OCI-LY7 (cell line): ENCODE results near the gene FNBP1. TPM values are rescaled to one million over a fixed set of nuclear protein-coding genes. Genes with fewer than 3 reads are reported as not detected.

Source experiments
- BruUV-seq: library from RNA; stranded (reverse); fragments of 400-500 nt; replicated peaks from 2 replicates; lab custom pipeline; 2021; lab: Mats Ljungman, UMichigan
- CTCF ChIA-PET: fragments of 300-600 bp; sonication (Branson Sonifier 250); formaldehyde crosslinking; loops from one replicate; lab custom pipeline; 2022; ENCODE audit warnings: antibody characterized with exemption; ENCODE audit not compliant: unreplicated experiment; lab: Charles Lee
- POLR2A ChIA-PET: fragments of 300-600 bp; sonication (Branson Sonifier 250); formaldehyde crosslinking; loops from one replicate; lab custom pipeline; 2022; ENCODE audit warnings: antibody characterized with exemption; lab: Charles Lee
- DNase-seq: peaks from one replicate; pipeline ENCODE4 v3.0.0-alpha.2; 2015; ENCODE audit warnings: low spot score
- H2AFZ ChIP-seq: fragments of 200-600 bp; sonication (generic), shearing (Covaris generic); 2 replicates; pipeline ENCODE4 v1.6.1; 2014; ENCODE audit warnings: mild to moderate bottlenecking, antibody characterized with exemption, low read length, moderate library complexity
- H3K27ac ChIP-seq: fragments of 200-600 bp; sonication (generic); 2 replicates; pipeline ENCODE4 v1.5.1; 2014; ENCODE audit warnings: mixed run types, low read depth, mild to moderate bottlenecking, moderate library complexity, low read length, inconsistent platforms; ENCODE audit not compliant: poor library complexity, severe bottlenecking
- H3K36me3 ChIP-seq: fragments of 200-600 bp; sonication (generic); 2 replicates; pipeline ENCODE4 v1.6.1; 2014; ENCODE audit warnings: mild to moderate bottlenecking, antibody characterized with exemption, low read length, moderate library complexity, mixed read lengths; ENCODE audit not compliant: insufficient read depth
- H3K4me1 ChIP-seq: fragments of 200-600 bp; sonication (generic); 2 replicates; pipeline ENCODE4 v1.5.1; 2014; ENCODE audit warnings: mild to moderate bottlenecking, low read length; ENCODE audit not compliant: insufficient read depth, poor library complexity, severe bottlenecking
- H3K4me2 ChIP-seq: fragments of 200-600 bp; sonication (generic); 2 replicates; pipeline ENCODE4 v1.6.1; 2014; ENCODE audit warnings: mild to moderate bottlenecking, low read length
- H3K4me3 ChIP-seq: fragments of 200-600 bp; sonication (generic); 2 replicates; pipeline ENCODE4 v1.5.1; 2014; ENCODE audit warnings: mild to moderate bottlenecking, low read depth, low read length; ENCODE audit not compliant: poor library complexity, severe bottlenecking
- H3K79me2 ChIP-seq: fragments of 200-600 bp; sonication (generic); 2 replicates; pipeline ENCODE4 v1.6.1; 2016; ENCODE audit warnings: low read depth, mild to moderate bottlenecking, low read length, moderate library complexity, mixed read lengths; ENCODE audit not compliant: insufficient read depth
- H3K9me2 ChIP-seq: fragments of 200-600 bp; sonication (generic); 2 replicates; pipeline ENCODE4 v1.6.1; 2016; ENCODE audit warnings: mild to moderate bottlenecking, low read length, mixed read lengths; ENCODE audit not compliant: insufficient read depth
- H3K9me3 ChIP-seq: fragments of 200-600 bp; sonication (generic); 2 replicates; pipeline ENCODE4 v1.6.1; 2014; ENCODE audit warnings: mild to moderate bottlenecking, mixed run types, low read length, mixed read lengths
- H4K20me1 ChIP-seq: fragments of 200-600 bp; sonication (generic); 2 replicates; pipeline ENCODE4 v1.6.1; 2014; ENCODE audit warnings: mild to moderate bottlenecking, antibody characterized with exemption, low read length, moderate library complexity, mixed read lengths; ENCODE audit not compliant: insufficient read depth
- CTCF ChIP-seq: fragments of 200-600 bp; sonication (generic); conservative IDR thresholded peaks from 2 replicates; pipeline ENCODE4 v1.5.1; 2014; ENCODE audit warnings: mild to moderate bottlenecking, antibody characterized with exemption, low read length, moderate library complexity, mixed read lengths
- EZH2phosphoT487 ChIP-seq: fragments of 200-600 bp; sonication (generic); IDR thresholded peaks from 2 replicates; pipeline ENCODE4 v1.6.1; 2018; ENCODE audit warnings: low read depth, borderline replicate concordance, mild to moderate bottlenecking, mixed run types, antibody characterized with exemption, low read length, moderate library complexity, mixed read lengths
- intact Hi-C: fragments of 100-400 bp; cut with micrococcal nuclease; formaldehyde crosslinking; loops from one replicate; pipeline ENCODE4 v1.10.0; 2022; ENCODE audit not compliant: unreplicated experiment
- total RNA-seq, 2 experiments: library from RNA; depleted of rRNA in 1 of 2; stranded (reverse); fragments of >200 nt in 1 of 2; shearing (Covaris generic) in 1 of 2; gene quantifications; 2 replicates each; pipeline ENCODE4 v1.2.3, GENCODE V29; 2014 to 2022

Gene FNBP1
- total RNA-seq, 2 experiments from 2014 or later = 93.3 to 164 TPM

- Histone ChIP-seq H3K4me3 (no peak overlapping the region), H3K9me2 (no peaks in the 10 kb centered on the region), H3K36me3 (peaks cover 92% of the 10 kb centered on the region), H4K20me1 (no peaks in the 10 kb centered on the region), H2AFZ (no peak overlapping the region), H3K27ac (no peak overlapping the region), H3K4me1 (no peaks in the 10 kb centered on the region), H3K4me2 (no peak overlapping the region), H3K79me2 (no peaks in the 10 kb centered on the region), H3K9me3 (no peaks in the 10 kb centered on the region)
- no peak for TF ChIP-seq CTCF
- no peak for TF ChIP-seq EZH2phosphoT487
- ChIA-PET POLR2A (no interaction called here), CTCF (no interaction called here)
- intact Hi-C loops = no loop called here
- TSS peak; percentile 13 for BruUV-seq
- no peak for DNase-seq
Measured at GRCh38 chr9:129921905-129922304, 121.1 kb downstream of the FNBP1 start.

- H3K36me3 ChIP-seq = peaks cover 91% of the 10 kb centered on the region
- no peak overlapping the region for H3K4me3 ChIP-seq
- POLR2A ChIA-PET = no interaction called here
- no peak for TF ChIP-seq EZH2phosphoT487
- no peak for TF ChIP-seq CTCF
- no peaks in the 10 kb centered on the region for H3K79me2 ChIP-seq
- H3K27ac ChIP-seq = no peak overlapping the region
- H3K4me1 ChIP-seq = no peaks in the 10 kb centered on the region
- H3K4me2 ChIP-seq = no peak overlapping the region
- CTCF ChIA-PET = no interaction called here
- H4K20me1 ChIP-seq = no peaks in the 10 kb centered on the region; the same call in 1 of the 2 replicates
- TSS peak; percentile 4 for BruUV-seq
- DNase-seq = no peak
- no peaks in the 10 kb centered on the region for H3K9me2 ChIP-seq
- H2AFZ ChIP-seq = no peak overlapping the region
- no peaks in the 10 kb centered on the region for H3K9me3 ChIP-seq
- intact Hi-C loops = no loop called here
Measured at GRCh38 chr9:129919841-129920240, 123.1 kb downstream of the FNBP1 start.

GRCh38 chr9:129919277-129919676, 123.7 kb downstream of the FNBP1 start:
- Histone ChIP-seq H3K9me2 (no peaks in the 10 kb centered on the region), H3K36me3 (peaks cover 87% of the 10 kb centered on the region), H4K20me1 (no peaks in the 10 kb centered on the region; the same call in 1 of the 2 replicates), H3K27ac (no peak overlapping the region), H2AFZ (no peak overlapping the region), H3K79me2 (no peaks in the 10 kb centered on the region), H3K9me3 (no peaks in the 10 kb centered on the region), H3K4me3 (no peak overlapping the region), H3K4me2 (no peak overlapping the region), H3K4me1 (no peaks in the 10 kb centered on the region)
- BruUV-seq = no TSS peak
- ChIA-PET CTCF (no interaction called here), POLR2A (interaction anchor here (1.0 kb wide), 1 partner anchor 17 kb away, joined by 3 read pairs; no protein-coding TSS in a partner anchor)
- no peak for TF ChIP-seq EZH2phosphoT487
- no peak for DNase-seq
- intact Hi-C loops = no loop called here
